Upper lobe of left lung (tissue), 6 donors: ENCODE measurements around the gene COX7A1. TPM values are rescaled to one million over a fixed set of nuclear protein-coding genes. Genes with fewer than 3 reads are reported as not detected.

Experiments used
- ATAC-seq, 2 donors: fragments of 200-7000 bp; cut with Tn5 transposase; one replicate each; pipeline ENCODE4 v1.9.1; 2022; ENCODE audit warnings: mild to moderate bottlenecking in 2 of 2, moderate library complexity in 2 of 2; ENCODE audit not compliant: low FRiP score in 2 of 2
- DNase-seq, 2 donors: peaks; one replicate each; pipeline ENCODE4 v3.0.0-alpha.2; 2019 to 2020
- H3K27ac ChIP-seq, 4 donors: fragments of 200-600 bp; sonication (generic); one replicate each; pipeline ENCODE4 v1.5.1; 2016 to 2019
- H3K27me3 ChIP-seq, 4 donors: fragments of 200-600 bp; sonication (generic); one replicate each; pipeline ENCODE4 v1.5.1; 2017 to 2019
- H3K36me3 ChIP-seq, 4 donors: fragments of 200-600 bp; sonication (generic); one replicate each; pipeline ENCODE4 v1.5.1; 2016 to 2019
- H3K4me1 ChIP-seq, 4 donors: fragments of 200-600 bp; sonication (generic); one replicate each; pipeline ENCODE4 v1.5.1; 2018 to 2019
- H3K4me3 ChIP-seq, 4 donors: fragments of 200-600 bp; sonication (generic); one replicate each; pipeline ENCODE4 v1.5.1; 2017 to 2019; ENCODE audit warnings: mild to moderate bottlenecking in 2 of 4, moderate library complexity in 1 of 4
- H3K9me3 ChIP-seq, 4 donors: fragments of 200-600 bp; sonication (generic); one replicate each; pipeline ENCODE4 v1.5.1; 2018 to 2019
- CTCF ChIP-seq, 6 experiments: fragments of 450-650 bp in 4 of 6; fragments of 200-600 bp in 2 of 6; sonication (generic) in 2 of 6; IDR thresholded peaks; one replicate each; pipeline ENCODE4 v1.5.1; 2016 to 2019; ENCODE audit warnings: antibody characterized with exemption in 6 of 6
- EP300 ChIP-seq, 4 donors: sonication (generic); formaldehyde crosslinking; IDR thresholded peaks; one replicate each; pipeline ENCODE4 v1.5.1; 2017; ENCODE audit warnings: antibody characterized with exemption in 4 of 4, control low read depth in 2 of 4
- POLR2A ChIP-seq, 4 donors: fragments of 450-650 bp; IDR thresholded peaks; one replicate each; pipeline ENCODE4 v1.5.1; 2016 to 2017; ENCODE audit warnings: antibody characterized with exemption in 4 of 4, mild to moderate bottlenecking in 2 of 4
- POLR2AphosphoS5 ChIP-seq, 2 donors: sonication (generic); formaldehyde crosslinking; IDR thresholded peaks; one replicate each; pipeline ENCODE4 v1.5.1; 2017; ENCODE audit warnings: antibody characterized with exemption in 2 of 2
- WGBS, 2 donors: methylation state at CpG; one replicate each; pipeline ENCODE4 v1.1.5; 2017 to 2018; 5-methylcytosine and 5-hydroxymethylcytosine counted together
- total RNA-seq, 6 donors: library from RNA; depleted of rRNA in 4 of 6; stranded (reverse); fragments of >200 nt in 4 of 6; gene quantifications; one replicate each; pipeline versions ENCODE4 v1.1.0 to v1.2.1, GENCODE V29; 2016 to 2021
- donor health status: DM: no; HTN: no; CAD: no; lungs with moderate emphysema.
- donor health status: DM: no; HTN: yes; CAD: no; lungs with severe emphysema.

Gene COX7A1
- total RNA-seq, 6 donors from 2014 or later = 12.4 to 95.1 (median 24.0) TPM; not detected in 1

GRCh38 chr19:36113425-36113824 is 38.8 kb downstream of the COX7A1 start:
- H3K4me1 ChIP-seq = peaks cover 16 to 32% (median 24%) of the 10 kb centered on the region in 4 donors
- no peaks in the 10 kb centered on the region for H3K9me3 ChIP-seq
- DNase-seq (peak in 1 of 2 donors; percentile 83), ATAC-seq (no peak)
- H3K4me3 ChIP-seq = peak overlapping the region in 2 of 4 donors; percentile 75 to 78
- no peak for TF ChIP-seq CTCF (IDR thresholded peaks at IDR 0.05)
- TF ChIP-seq POLR2A (IDR thresholded peaks at IDR 0.05) = no peak
- no peak for TF ChIP-seq EP300 (IDR thresholded peaks at IDR 0.05)
- TF ChIP-seq POLR2AphosphoS5 (IDR thresholded peaks at IDR 0.05) = no peak
- H3K27ac ChIP-seq = peak overlapping the region in 1 of 4 donors; percentile 89
- H3K36me3 ChIP-seq = peaks cover 3 to 55% (median 28%) of the 10 kb centered on the region in 4 donors
- no peaks in the 10 kb centered on the region for H3K27me3 ChIP-seq
- WGBS, 2 donors = 90 to 93% methylated on average over 25 to 34 of the region's 34 CpGs

GRCh38 chr19:36112678-36113077 is 39.6 kb downstream of the COX7A1 start:
- ATAC-seq (no peak), DNase-seq (peak in 1 of 2 donors; percentile 82)
- Histone ChIP-seq H3K4me3 (no peak overlapping the region), H3K27ac (no peak overlapping the region), H3K27me3 (no peaks in the 10 kb centered on the region), H3K4me1 (peaks cover 16 to 32% (median 24%) of the 10 kb centered on the region in 4 donors), H3K9me3 (no peaks in the 10 kb centered on the region), H3K36me3 (peaks cover 3 to 49% (median 22%) of the 10 kb centered on the region in 4 donors)
- TF ChIP-seq CTCF (IDR thresholded peaks at IDR 0.05) (no peak), EP300 (IDR thresholded peaks at IDR 0.05) (no peak), POLR2A (IDR thresholded peaks at IDR 0.05) (no peak), POLR2AphosphoS5 (IDR thresholded peaks at IDR 0.05) (no peak)
- 95 to 96% methylated on average over 4 to 10 of the region's 10 CpGs for WGBS, 2 donors

GRCh38 chr19:36111200-36111539 is 41.1 kb downstream of the COX7A1 start:
- no peaks in the 10 kb centered on the region for H3K9me3 ChIP-seq
- H3K4me1 ChIP-seq = peaks cover 14 to 20% (median 15%) of the 10 kb centered on the region in 4 donors
- no peak for ATAC-seq
- 79 to 90% methylated on average over 6 to 13 of the region's 13 CpGs for WGBS, 2 donors
- H3K4me3 ChIP-seq = no peak overlapping the region
- H3K27ac ChIP-seq = no peak overlapping the region
- peaks cover 0 to 39% (median 20%) of the 10 kb centered on the region in 4 donors for H3K36me3 ChIP-seq
- DNase-seq = no peak
- no peaks in the 10 kb centered on the region for H3K27me3 ChIP-seq
- TF ChIP-seq CTCF (IDR thresholded peaks at IDR 0.05) (no peak), EP300 (IDR thresholded peaks at IDR 0.05) (no peak), POLR2A (IDR thresholded peaks at IDR 0.05) (no peak), POLR2AphosphoS5 (IDR thresholded peaks at IDR 0.05) (no peak)

- Histone ChIP-seq H3K4me3 (no peak within 1 kb of the TSS), H3K4me1 (peaks cover 10 to 15% (median 10%) of the 10 kb centered on the region in 4 donors), H3K36me3 (peaks cover 0 to 39% (median 20%) of the 10 kb centered on the region in 4 donors), H3K27me3 (no peaks in the 10 kb centered on the region), H3K27ac (no peak within 1 kb of the TSS), H3K9me3 (no peaks in the 10 kb centered on the region)
- TF ChIP-seq POLR2A (IDR thresholded peaks at IDR 0.05) (no peak), POLR2AphosphoS5 (IDR thresholded peaks at IDR 0.05) (no peak), EP300 (IDR thresholded peaks at IDR 0.05) (no peak), CTCF (IDR thresholded peaks at IDR 0.05) (no peak)
- 75% methylated on average over 1 of the region's 1 CpG; no CpG with 5 or more reads in 1 of the 2 donors for WGBS, 2 donors
- ATAC-seq = no peak
- no peak for DNase-seq
Measured at GRCh38 chr19:36110487-36111199, 41.6 kb downstream of the COX7A1 start, which contains the start of gene OVOL3. Gene OVOL3, plus strand, starts transcription at chr19:36111143. Its CDS starts 60 bp downstream, at chr19:36111203.
